ENCODE measurements around the gene PKN2.

Gene PKN2

DNA sequence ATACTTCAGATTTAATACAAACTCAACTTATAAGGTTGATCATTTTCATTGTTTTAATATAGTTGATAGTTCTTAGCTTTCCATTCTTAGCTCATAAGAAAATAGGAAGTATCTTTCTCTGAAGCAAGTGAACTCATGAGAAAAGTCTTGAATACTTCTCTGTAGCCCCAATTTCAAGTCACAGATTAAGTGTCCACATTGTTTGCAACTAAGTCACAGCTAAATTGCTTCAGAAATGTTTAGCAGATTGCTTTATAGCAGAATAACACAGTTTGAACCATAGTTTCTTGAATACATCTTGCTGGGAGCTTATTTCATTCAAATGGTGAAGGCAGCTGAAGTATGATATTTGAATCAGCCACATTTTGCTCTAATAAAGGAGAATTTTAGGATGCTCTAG, 10.6 kb upstream of the PKN2 start:
- H3K4me1 ChIP-seq (ENCODE audit: control insufficient read depth in 2 of 2, insufficient read depth in 2 of 2, low read length in 2 of 2) = peaks cover 0 to 10% of the 10 kb centered on the region in 2 donors
- no peak overlapping the region for H3K4me3 ChIP-seq (ENCODE audit: low read length in 2 of 2)
- no peak overlapping the region for H3K9ac ChIP-seq (ENCODE audit: low read depth in 1 of 2, low read length in 2 of 2)
- no peaks in the 10 kb centered on the region for H3K27me3 ChIP-seq (ENCODE audit: control insufficient read depth in 2 of 2, insufficient read depth in 2 of 2, low read length in 2 of 2)
- no peak overlapping the region for H3K27ac ChIP-seq (ENCODE audit: low read depth in 2 of 2, low read length in 2 of 2)
- H3K9me3 ChIP-seq (ENCODE audit: control insufficient read depth in 2 of 2, low read length in 2 of 2) = no peaks in the 10 kb centered on the region
- no peaks in the 10 kb centered on the region for H3K36me3 ChIP-seq (ENCODE audit: control insufficient read depth in 2 of 2, insufficient read depth in 2 of 2, low read length in 2 of 2)

DNA sequence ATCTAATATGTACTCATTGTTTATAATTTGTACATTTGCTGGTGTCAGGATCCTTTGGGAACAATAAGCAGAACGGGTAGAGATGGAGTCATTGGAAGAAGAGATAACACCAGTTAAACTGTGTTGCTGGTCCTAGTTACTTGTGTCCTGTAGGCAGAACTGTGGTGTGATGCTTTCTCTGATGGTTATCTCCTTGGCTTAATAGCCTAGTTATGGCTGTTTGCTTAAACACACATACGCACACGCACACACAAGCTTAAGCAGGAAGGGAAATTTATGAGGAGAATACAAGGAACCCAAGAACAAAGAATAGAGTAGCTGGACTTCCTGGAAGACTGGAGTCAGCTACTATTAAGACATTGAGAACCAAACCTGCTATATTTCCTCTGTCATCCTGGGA, 5.7 kb upstream of the PKN2 start:
- Histone ChIP-seq H3K9me3 (ENCODE audit: control insufficient read depth in 2 of 2, low read length in 2 of 2) (no peaks in the 10 kb centered on the region), H3K4me3 (ENCODE audit: low read length in 2 of 2) (no peak overlapping the region), H3K36me3 (ENCODE audit: control insufficient read depth in 2 of 2, insufficient read depth in 2 of 2, low read length in 2 of 2) (no peaks in the 10 kb centered on the region), H3K4me1 (ENCODE audit: control insufficient read depth in 2 of 2, insufficient read depth in 2 of 2, low read length in 2 of 2) (peaks cover 6 to 19% of the 10 kb centered on the region in 2 donors), H3K27me3 (ENCODE audit: control insufficient read depth in 2 of 2, insufficient read depth in 2 of 2, low read length in 2 of 2) (no peaks in the 10 kb centered on the region), H3K9ac (ENCODE audit: low read depth in 1 of 2, low read length in 2 of 2) (no peak overlapping the region), H3K27ac (ENCODE audit: low read depth in 2 of 2, low read length in 2 of 2) (peak overlapping the region; percentile 25 to 67)

- no peaks in the 10 kb centered on the region for H3K27me3 ChIP-seq (ENCODE audit: control insufficient read depth in 2 of 2, insufficient read depth in 2 of 2, low read length in 2 of 2)
- no peak overlapping the region for H3K9ac ChIP-seq (ENCODE audit: low read depth in 1 of 2, low read length in 2 of 2)
- H3K9me3 ChIP-seq (ENCODE audit: control insufficient read depth in 2 of 2, low read length in 2 of 2) = no peaks in the 10 kb centered on the region
- no peak overlapping the region for H3K27ac ChIP-seq (ENCODE audit: low read depth in 2 of 2, low read length in 2 of 2)
- no peaks in the 10 kb centered on the region for H3K36me3 ChIP-seq (ENCODE audit: control insufficient read depth in 2 of 2, insufficient read depth in 2 of 2, low read length in 2 of 2)
- H3K4me1 ChIP-seq (ENCODE audit: control insufficient read depth in 2 of 2, insufficient read depth in 2 of 2, low read length in 2 of 2) = peaks cover 6 to 22% of the 10 kb centered on the region in 2 donors
- H3K4me3 ChIP-seq (ENCODE audit: low read length in 2 of 2) = no peak overlapping the region
Measured at GRCh38 chr1:88680471-88680870, 3.6 kb upstream of the PKN2 start.

- H3K9me3 ChIP-seq (ENCODE audit: control insufficient read depth in 2 of 2, low read length in 2 of 2) = no peaks in the 10 kb centered on the region
- H3K4me3 ChIP-seq (ENCODE audit: low read length in 2 of 2) = no peak overlapping the region
- H3K27ac ChIP-seq (ENCODE audit: low read depth in 2 of 2, low read length in 2 of 2) = no peak overlapping the region
- no peak overlapping the region for H3K9ac ChIP-seq (ENCODE audit: low read depth in 1 of 2, low read length in 2 of 2)
- H3K27me3 ChIP-seq (ENCODE audit: control insufficient read depth in 2 of 2, insufficient read depth in 2 of 2, low read length in 2 of 2) = no peaks in the 10 kb centered on the region
- no peaks in the 10 kb centered on the region for H3K36me3 ChIP-seq (ENCODE audit: control insufficient read depth in 2 of 2, insufficient read depth in 2 of 2, low read length in 2 of 2)
- H3K4me1 ChIP-seq (ENCODE audit: control insufficient read depth in 2 of 2, insufficient read depth in 2 of 2, low read length in 2 of 2) = peaks cover 12 to 23% of the 10 kb centered on the region in 2 donors
Measured at GRCh38 chr1:88680911-88681622, 3.0 kb upstream of the PKN2 start.

GRCh38 chr1:88684482-88685258, 597 bp downstream of the PKN2 start:
- peak overlapping the region; percentile 76 to 98 for H3K9ac ChIP-seq (ENCODE audit: low read depth in 1 of 2, low read length in 2 of 2)
- H3K4me3 ChIP-seq (ENCODE audit: low read length in 2 of 2) = peak overlapping the region; percentile 87 to 93
- no peaks in the 10 kb centered on the region for H3K27me3 ChIP-seq (ENCODE audit: control insufficient read depth in 2 of 2, insufficient read depth in 2 of 2, low read length in 2 of 2)
- H3K27ac ChIP-seq (ENCODE audit: low read depth in 2 of 2, low read length in 2 of 2) = peak overlapping the region; percentile 95 to 97
- H3K9me3 ChIP-seq (ENCODE audit: control insufficient read depth in 2 of 2, low read length in 2 of 2) = no peaks in the 10 kb centered on the region
- H3K4me1 ChIP-seq (ENCODE audit: control insufficient read depth in 2 of 2, insufficient read depth in 2 of 2, low read length in 2 of 2) = peaks cover 12 to 15% of the 10 kb centered on the region in 2 donors
- H3K36me3 ChIP-seq (ENCODE audit: control insufficient read depth in 2 of 2, insufficient read depth in 2 of 2, low read length in 2 of 2) = no peaks in the 10 kb centered on the region

GRCh38 chr1:88685259-88685620, 1.2 kb downstream of the PKN2 start:
- H3K27me3 ChIP-seq (ENCODE audit: control insufficient read depth in 2 of 2, insufficient read depth in 2 of 2, low read length in 2 of 2) = no peaks in the 10 kb centered on the region
- H3K4me1 ChIP-seq (ENCODE audit: control insufficient read depth in 2 of 2, insufficient read depth in 2 of 2, low read length in 2 of 2) = peaks cover 12 to 15% of the 10 kb centered on the region in 2 donors
- peak overlapping the region; percentile 87 to 93 for H3K4me3 ChIP-seq (ENCODE audit: low read length in 2 of 2)
- peak overlapping the region; percentile 76 to 98 for H3K9ac ChIP-seq (ENCODE audit: low read depth in 1 of 2, low read length in 2 of 2)
- peak overlapping the region; percentile 95 to 97 for H3K27ac ChIP-seq (ENCODE audit: low read depth in 2 of 2, low read length in 2 of 2)
- H3K36me3 ChIP-seq (ENCODE audit: control insufficient read depth in 2 of 2, insufficient read depth in 2 of 2, low read length in 2 of 2) = no peaks in the 10 kb centered on the region
- no peaks in the 10 kb centered on the region for H3K9me3 ChIP-seq (ENCODE audit: control insufficient read depth in 2 of 2, low read length in 2 of 2)

- no peaks in the 10 kb centered on the region for H3K4me1 ChIP-seq (ENCODE audit: control insufficient read depth in 2 of 2, insufficient read depth in 2 of 2, low read length in 2 of 2)
- no peak overlapping the region for H3K27ac ChIP-seq (ENCODE audit: low read depth in 2 of 2, low read length in 2 of 2)
- H3K9ac ChIP-seq (ENCODE audit: low read depth in 1 of 2, low read length in 2 of 2) = no peak overlapping the region
Measured at GRCh38 chr1:88691540-88691939, 7.5 kb downstream of the PKN2 start.

DNA sequence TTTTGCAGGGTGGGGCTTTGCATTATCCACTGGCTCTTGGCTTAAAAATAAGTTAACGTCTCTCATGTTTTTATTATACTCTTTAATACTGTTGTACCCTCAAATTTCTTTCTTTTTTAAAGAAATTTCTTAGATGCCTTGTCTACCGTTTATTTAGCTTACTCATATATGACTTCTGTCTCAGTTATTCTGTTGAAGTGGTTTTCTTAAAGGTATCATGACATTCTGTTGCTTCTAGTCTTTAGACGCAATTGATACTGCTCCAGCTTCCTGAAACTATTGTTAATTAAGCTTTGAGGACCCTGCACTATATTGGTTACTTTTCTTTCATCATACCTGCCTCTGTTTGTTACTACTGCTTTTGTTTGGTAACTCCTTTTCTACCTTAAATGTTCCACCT, 11.7 kb downstream of the PKN2 start:
- H3K4me1 ChIP-seq (ENCODE audit: control insufficient read depth in 2 of 2, insufficient read depth in 2 of 2, low read length in 2 of 2) = no peaks in the 10 kb centered on the region

More at GRCh38 chr1:88691540-88691939, 7.5 kb downstream of the PKN2 start:
- Histone ChIP-seq H3K36me3 (ENCODE audit: control insufficient read depth in 2 of 2, insufficient read depth in 2 of 2, low read length in 2 of 2) (peaks cover 4 to 7% of the 10 kb centered on the region in 2 donors), H3K9me3 (ENCODE audit: control insufficient read depth in 2 of 2, low read length in 2 of 2) (no peaks in the 10 kb centered on the region), H3K27me3 (ENCODE audit: control insufficient read depth in 2 of 2, insufficient read depth in 2 of 2, low read length in 2 of 2) (no peaks in the 10 kb centered on the region), H3K4me3 (ENCODE audit: low read length in 2 of 2) (no peak overlapping the region)

DNA sequence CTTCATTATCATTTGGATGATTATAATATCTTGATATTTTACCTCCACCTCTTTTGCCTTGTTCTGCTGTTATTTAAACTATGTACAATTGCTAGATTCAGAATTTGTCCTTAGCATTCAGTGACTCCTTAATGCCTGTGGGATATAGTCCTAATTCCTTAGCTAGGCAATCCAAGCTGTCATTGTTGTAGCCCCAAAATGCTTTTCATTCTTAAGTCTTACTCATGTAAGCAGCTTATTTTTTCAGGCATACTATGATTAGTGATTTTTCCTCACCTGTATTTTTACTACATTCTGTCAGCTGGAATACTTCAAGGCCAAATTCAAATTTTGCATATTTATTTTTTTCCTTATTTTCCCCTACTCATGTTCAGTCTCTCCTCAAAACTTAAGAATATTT, 13.4 kb downstream of the PKN2 start:
- H3K36me3 ChIP-seq (ENCODE audit: control insufficient read depth in 2 of 2, insufficient read depth in 2 of 2, low read length in 2 of 2) = peaks cover 0 to 7% of the 10 kb centered on the region in 2 donors
- no peak overlapping the region for H3K4me3 ChIP-seq (ENCODE audit: low read length in 2 of 2)
- no peak overlapping the region for H3K9ac ChIP-seq (ENCODE audit: low read depth in 1 of 2, low read length in 2 of 2)
- H3K4me1 ChIP-seq (ENCODE audit: control insufficient read depth in 2 of 2, insufficient read depth in 2 of 2, low read length in 2 of 2) = no peaks in the 10 kb centered on the region
- H3K27ac ChIP-seq (ENCODE audit: low read depth in 2 of 2, low read length in 2 of 2) = no peak overlapping the region
- no peaks in the 10 kb centered on the region for H3K27me3 ChIP-seq (ENCODE audit: control insufficient read depth in 2 of 2, insufficient read depth in 2 of 2, low read length in 2 of 2)
- H3K9me3 ChIP-seq (ENCODE audit: control insufficient read depth in 2 of 2, low read length in 2 of 2) = no peaks in the 10 kb centered on the region

More for the DNA sequence above, 11.7 kb downstream of the PKN2 start:
- Histone ChIP-seq H3K4me3 (ENCODE audit: low read length in 2 of 2) (no peak overlapping the region), H3K27me3 (ENCODE audit: control insufficient read depth in 2 of 2, insufficient read depth in 2 of 2, low read length in 2 of 2) (no peaks in the 10 kb centered on the region), H3K9ac (ENCODE audit: low read depth in 1 of 2, low read length in 2 of 2) (no peak overlapping the region), H3K9me3 (ENCODE audit: control insufficient read depth in 2 of 2, low read length in 2 of 2) (no peaks in the 10 kb centered on the region), H3K27ac (ENCODE audit: low read depth in 2 of 2, low read length in 2 of 2) (no peak overlapping the region), H3K36me3 (ENCODE audit: control insufficient read depth in 2 of 2, insufficient read depth in 2 of 2, low read length in 2 of 2) (peaks cover 4 to 7% of the 10 kb centered on the region in 2 donors)

DNA sequence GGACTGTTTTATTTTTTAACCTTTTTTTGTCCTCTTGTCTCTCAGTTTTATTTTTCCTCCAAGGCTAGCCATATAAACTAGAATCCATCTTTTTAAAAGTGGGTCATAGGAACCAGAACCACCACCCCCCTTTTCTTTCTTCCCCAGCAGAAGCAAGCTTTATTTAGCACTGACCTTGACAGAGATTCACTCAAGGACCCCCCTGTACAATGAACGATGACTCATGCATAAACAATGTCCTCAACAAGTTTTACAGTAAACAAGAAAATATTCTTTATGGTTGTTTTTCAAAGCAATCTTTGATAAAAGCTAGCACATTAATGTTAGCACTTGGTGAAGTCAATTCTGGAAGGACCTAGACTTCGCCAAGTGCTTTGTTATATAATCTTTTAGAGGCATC, 14.1 kb downstream of the PKN2 start:
- Histone ChIP-seq H3K4me3 (ENCODE audit: low read length in 2 of 2) (no peak overlapping the region), H3K27me3 (ENCODE audit: control insufficient read depth in 2 of 2, insufficient read depth in 2 of 2, low read length in 2 of 2) (no peaks in the 10 kb centered on the region), H3K9ac (ENCODE audit: low read depth in 1 of 2, low read length in 2 of 2) (no peak overlapping the region), H3K4me1 (ENCODE audit: control insufficient read depth in 2 of 2, insufficient read depth in 2 of 2, low read length in 2 of 2) (no peaks in the 10 kb centered on the region), H3K9me3 (ENCODE audit: control insufficient read depth in 2 of 2, low read length in 2 of 2) (no peaks in the 10 kb centered on the region), H3K27ac (ENCODE audit: low read depth in 2 of 2, low read length in 2 of 2) (no peak overlapping the region), H3K36me3 (ENCODE audit: control insufficient read depth in 2 of 2, insufficient read depth in 2 of 2, low read length in 2 of 2) (peaks cover 0 to 7% of the 10 kb centered on the region in 2 donors)

All from mucosa of rectum (tissue), 2 donors.